Smooth muscle cell (in vitro differentiated cells): ENCODE measurements around the gene CACNA1C. TPM values are rescaled to one million over a fixed set of nuclear protein-coding genes. Genes with fewer than 3 reads are reported as not detected.

Experiments
- DNase-seq: peaks from one replicate; lab custom pipeline; 2025; ENCODE audit not compliant: unreplicated experiment; lab: John Stamatoyannopoulos, UW
- H2AFZ ChIP-seq: fragments of 200-600 bp; sonication (generic); 2 replicates; pipeline ENCODE4 v1.6.0; 2016; ENCODE audit warnings: antibody characterized with exemption, low read depth, mild to moderate bottlenecking
- H3F3A ChIP-seq: fragments of 200-600 bp; sonication (generic); 2 replicates; pipeline ENCODE4 v1.6.0; 2017; ENCODE audit warnings: antibody characterized with exemption, low read depth
- H3K27ac ChIP-seq: fragments of 200-600 bp; sonication (generic); 2 replicates; pipeline ENCODE4 v1.5.1; 2016; ENCODE audit warnings: low read depth, mild to moderate bottlenecking
- H3K27me3 ChIP-seq: fragments of 200-600 bp; sonication (generic); 2 replicates; pipeline ENCODE4 v1.6.1; 2016; ENCODE audit warnings: low read depth, mild to moderate bottlenecking
- H3K36me3 ChIP-seq: fragments of 200-600 bp; sonication (generic); 2 replicates; pipeline ENCODE4 v1.5.1; 2016; ENCODE audit warnings: low read depth
- H3K4me1 ChIP-seq: fragments of 200-600 bp; sonication (generic); 2 replicates; pipeline ENCODE4 v1.5.1; 2016; ENCODE audit warnings: low read depth
- H3K4me2 ChIP-seq: fragments of 200-600 bp; sonication (generic); 2 replicates; pipeline ENCODE4 v1.6.0; 2016; ENCODE audit warnings: mild to moderate bottlenecking
- H3K4me3 ChIP-seq: fragments of 200-600 bp; sonication (generic); 2 replicates; pipeline ENCODE4 v1.5.1; 2016; ENCODE audit warnings: mild to moderate bottlenecking
- H3K79me2 ChIP-seq: fragments of 200-600 bp; sonication (generic); 2 replicates; pipeline ENCODE4 v1.6.0; 2016; ENCODE audit warnings: low read depth, mild to moderate bottlenecking
- H3K9ac ChIP-seq: fragments of 200-600 bp; sonication (generic); 2 replicates; pipeline ENCODE4 v1.6.0; 2016; ENCODE audit warnings: low read depth
- H3K9me3 ChIP-seq: fragments of 200-600 bp; sonication (generic); replicated peaks from 2 replicates; pipeline ENCODE4 v1.5.1; 2016; ENCODE audit warnings: low read depth
- H4K20me1 ChIP-seq: fragments of 200-600 bp; sonication (generic); 2 replicates; pipeline ENCODE4 v1.6.0; 2016; ENCODE audit warnings: low read depth
- CTCF ChIP-seq: fragments of 200-600 bp; sonication (generic); IDR thresholded peaks from 2 replicates; pipeline ENCODE4 v1.5.1; 2017; ENCODE audit warnings: borderline replicate concordance, mild to moderate bottlenecking, antibody characterized with exemption; ENCODE audit not compliant: insufficient read depth, poor library complexity, severe bottlenecking
- WGBS: methylation state at CpG from one replicate; pipeline ENCODE4 v1.1.7; 2016; ENCODE audit warnings: low lambda C conversion rate; 5-methylcytosine and 5-hydroxymethylcytosine counted together
- polyA plus RNA-seq: library from polyadenylated mRNA; unstranded; fragments of >200 nt; fragmentation: Nextera tagmentation; extraction: Ambion mirVana; gene quantifications from 2 replicates; pipeline ENCODE4 v1.2.1, GENCODE V29; 2016
- total RNA-seq: library from RNA; depleted of rRNA; stranded (reverse); fragments of >200 nt; gene quantifications from 2 replicates; pipeline ENCODE4 v1.2.3, GENCODE V29; 2014

CACNA1C gene
- total and polyA plus RNA-seq, 2 experiments from 2014 or later, result 1.6 to 4.5 TPM

- H3F3A ChIP-seq, result no peaks in the 10 kb centered on the region
- no peak overlapping the region for H3K4me2 ChIP-seq
- H3K27me3 ChIP-seq, result no peaks in the 10 kb centered on the region
- H3K9ac ChIP-seq, result no peak overlapping the region
- H4K20me1 ChIP-seq, result no peaks in the 10 kb centered on the region
- H3K27ac ChIP-seq, result no peak overlapping the region
- WGBS, result 91% methylated on average over 7 of the region's 7 CpGs
- H3K79me2 ChIP-seq, result no peaks in the 10 kb centered on the region
- no peaks in the 10 kb centered on the region for H3K4me1 ChIP-seq
- DNase-seq, result no peak
- no peaks in the 10 kb centered on the region for H3K9me3 ChIP-seq
- no peak overlapping the region for H2AFZ ChIP-seq
- H3K4me3 ChIP-seq, result no peak overlapping the region
- no peak for TF ChIP-seq CTCF
- H3K36me3 ChIP-seq, result no peaks in the 10 kb centered on the region
These were observed 358.2 kb downstream of the CACNA1C start for GRCh38 chr12:2411011-2411410.

GRCh38 chr12:2411616-2412304 lies 359.0 kb downstream of the CACNA1C start:
- Histone ChIP-seq H3F3A (no peaks in the 10 kb centered on the region), H3K4me1 (no peaks in the 10 kb centered on the region), H3K4me2 (no peak overlapping the region), H3K27ac (no peak overlapping the region), H3K27me3 (no peaks in the 10 kb centered on the region), H3K9me3 (no peaks in the 10 kb centered on the region), H3K36me3 (no peaks in the 10 kb centered on the region), H3K79me2 (no peaks in the 10 kb centered on the region), H4K20me1 (no peaks in the 10 kb centered on the region), H3K4me3 (no peak overlapping the region), H2AFZ (no peak overlapping the region), H3K9ac (no peak overlapping the region)
- 70% methylated on average over 7 of the region's 12 CpGs for WGBS
- no peak for TF ChIP-seq CTCF
- no peak for DNase-seq

- WGBS, result 56% methylated on average over 9 of the region's 9 CpGs
- TF ChIP-seq CTCF, result no peak
- H3K79me2 ChIP-seq, result no peaks in the 10 kb centered on the region
These were observed 359.5 kb downstream of the CACNA1C start for GRCh38 chr12:2412305-2412643.

GRCh38 chr12:2413301-2413700 lies 360.5 kb downstream of the CACNA1C start:
- no peaks in the 10 kb centered on the region for H3K27me3 ChIP-seq
- H3K27ac ChIP-seq, result no peak overlapping the region
- no peaks in the 10 kb centered on the region for H3K9me3 ChIP-seq
- no peak for TF ChIP-seq CTCF
- no peaks in the 10 kb centered on the region for H3K79me2 ChIP-seq
- no peak overlapping the region for H3K4me3 ChIP-seq
- no peak for DNase-seq
- no peak overlapping the region for H3K4me2 ChIP-seq
- H3F3A ChIP-seq, result no peaks in the 10 kb centered on the region
- no peaks in the 10 kb centered on the region for H3K36me3 ChIP-seq
- H3K9ac ChIP-seq, result no peak overlapping the region
- H3K4me1 ChIP-seq, result no peaks in the 10 kb centered on the region
- WGBS, result 84% methylated on average over 8 of the region's 8 CpGs
- no peak overlapping the region for H2AFZ ChIP-seq
- H4K20me1 ChIP-seq, result no peaks in the 10 kb centered on the region

More at GRCh38 chr12:2412305-2412643, 359.5 kb downstream of the CACNA1C start:
- no peaks in the 10 kb centered on the region for H3K36me3 ChIP-seq
- no peak overlapping the region for H2AFZ ChIP-seq
- H3K4me3 ChIP-seq, result no peak overlapping the region
- no peaks in the 10 kb centered on the region for H3K27me3 ChIP-seq
- no peaks in the 10 kb centered on the region for H3F3A ChIP-seq
- no peak overlapping the region for H3K9ac ChIP-seq
- no peak overlapping the region for H3K27ac ChIP-seq
- no peak overlapping the region for H3K4me2 ChIP-seq
- no peaks in the 10 kb centered on the region for H4K20me1 ChIP-seq
- no peaks in the 10 kb centered on the region for H3K9me3 ChIP-seq
- no peaks in the 10 kb centered on the region for H3K4me1 ChIP-seq
- no peak for DNase-seq
